ENCODE measurements around the gene HMCN2.

The HMCN2 gene

DNA sequence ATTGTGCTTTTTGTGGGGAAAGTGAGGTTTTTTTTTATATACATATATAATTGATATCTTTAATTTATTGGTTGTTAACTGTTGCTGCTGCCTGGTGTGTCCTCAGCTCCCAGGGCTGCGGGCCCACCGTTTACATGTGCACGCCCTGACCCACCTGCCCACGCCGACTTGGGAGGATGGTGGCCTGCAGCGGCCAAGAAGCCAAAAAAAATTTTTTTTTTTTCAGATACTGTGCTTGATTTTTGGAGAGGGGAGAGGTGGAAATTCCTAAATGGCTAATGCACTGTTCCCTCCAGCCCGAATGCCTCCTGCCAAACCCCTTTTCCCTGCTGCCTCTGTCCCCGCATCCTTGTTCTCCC, 32.0 kb upstream of the HMCN2 start:
- TF ChIP-seq, protein P1, sequence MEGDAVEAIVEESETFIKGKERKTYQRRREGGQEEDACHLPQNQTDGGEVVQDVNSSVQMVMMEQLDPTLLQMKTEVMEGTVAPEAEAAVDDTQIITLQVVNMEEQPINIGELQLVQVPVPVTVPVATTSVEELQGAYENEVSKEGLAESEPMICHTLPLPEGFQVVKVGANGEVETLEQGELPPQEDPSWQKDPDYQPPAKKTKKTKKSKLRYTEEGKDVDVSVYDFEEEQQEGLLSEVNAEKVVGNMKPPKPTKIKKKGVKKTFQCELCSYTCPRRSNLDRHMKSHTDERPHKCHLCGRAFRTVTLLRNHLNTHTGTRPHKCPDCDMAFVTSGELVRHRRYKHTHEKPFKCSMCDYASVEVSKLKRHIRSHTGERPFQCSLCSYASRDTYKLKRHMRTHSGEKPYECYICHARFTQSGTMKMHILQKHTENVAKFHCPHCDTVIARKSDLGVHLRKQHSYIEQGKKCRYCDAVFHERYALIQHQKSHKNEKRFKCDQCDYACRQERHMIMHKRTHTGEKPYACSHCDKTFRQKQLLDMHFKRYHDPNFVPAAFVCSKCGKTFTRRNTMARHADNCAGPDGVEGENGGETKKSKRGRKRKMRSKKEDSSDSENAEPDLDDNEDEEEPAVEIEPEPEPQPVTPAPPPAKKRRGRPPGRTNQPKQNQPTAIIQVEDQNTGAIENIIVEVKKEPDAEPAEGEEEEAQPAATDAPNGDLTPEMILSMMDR (IDR thresholded peaks at IDR 0.05; ENCODE audit: low read depth, low read length, missing control alignments): no peak
- H3K4me3 ChIP-seq (replicated peaks; ENCODE audit: low read depth, low read length): no peak overlapping the region
- no peak for DNase-seq (ENCODE audit: extremely low read depth, low read depth)

DNA sequence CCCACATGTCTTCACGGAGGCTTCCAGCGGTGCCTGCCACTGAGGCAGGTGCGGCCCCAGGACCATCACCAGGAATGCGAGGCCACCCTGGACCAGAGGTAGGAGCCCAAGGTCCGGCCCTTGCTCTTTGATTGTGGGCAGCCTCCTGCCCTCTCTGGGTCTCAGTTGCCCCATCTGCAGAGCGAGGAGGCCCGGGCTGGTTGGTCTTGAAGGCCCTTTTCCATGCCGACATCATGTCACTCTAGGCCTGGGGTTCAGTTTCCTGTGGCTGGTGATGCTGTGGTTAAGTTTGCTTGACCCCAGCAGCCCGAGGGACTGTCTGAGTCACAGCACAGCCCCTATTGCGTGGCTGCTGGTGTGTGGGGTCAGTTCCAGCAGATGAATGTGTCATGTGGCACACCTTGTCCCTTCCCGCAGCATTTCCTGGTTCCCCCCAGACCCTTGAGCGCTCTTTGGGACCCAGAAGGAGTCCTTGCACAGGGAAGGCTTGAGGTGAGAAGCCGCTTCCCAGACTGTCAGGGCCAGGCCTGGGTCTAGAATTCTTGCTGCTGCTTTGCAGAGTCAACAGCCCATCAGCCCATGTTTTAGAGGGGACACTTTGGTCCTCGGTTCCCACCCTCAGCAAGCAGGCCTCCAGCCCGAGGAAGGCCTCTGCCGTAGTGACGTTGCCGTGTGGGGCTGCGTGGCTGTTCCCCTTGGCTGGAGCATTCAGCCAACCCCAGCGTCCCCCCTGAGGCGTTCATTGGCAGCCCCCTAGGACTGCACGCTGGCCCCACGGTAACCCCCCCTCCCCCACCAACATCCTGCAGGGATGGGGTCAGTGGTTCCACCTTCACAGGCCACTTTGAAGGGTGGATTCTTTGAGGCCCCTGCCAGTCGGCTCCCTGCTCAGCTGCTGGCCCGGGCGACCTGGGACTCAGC, 31.0 kb upstream of the HMCN2 start:
- no peak for DNase-seq (ENCODE audit: extremely low read depth, low read depth)
- no peak overlapping the region for H3K4me3 ChIP-seq (replicated peaks; ENCODE audit: low read depth, low read length)
- TF ChIP-seq, protein P1 (IDR thresholded peaks at IDR 0.05; ENCODE audit: low read depth, low read length, missing control alignments): no peak

DNA sequence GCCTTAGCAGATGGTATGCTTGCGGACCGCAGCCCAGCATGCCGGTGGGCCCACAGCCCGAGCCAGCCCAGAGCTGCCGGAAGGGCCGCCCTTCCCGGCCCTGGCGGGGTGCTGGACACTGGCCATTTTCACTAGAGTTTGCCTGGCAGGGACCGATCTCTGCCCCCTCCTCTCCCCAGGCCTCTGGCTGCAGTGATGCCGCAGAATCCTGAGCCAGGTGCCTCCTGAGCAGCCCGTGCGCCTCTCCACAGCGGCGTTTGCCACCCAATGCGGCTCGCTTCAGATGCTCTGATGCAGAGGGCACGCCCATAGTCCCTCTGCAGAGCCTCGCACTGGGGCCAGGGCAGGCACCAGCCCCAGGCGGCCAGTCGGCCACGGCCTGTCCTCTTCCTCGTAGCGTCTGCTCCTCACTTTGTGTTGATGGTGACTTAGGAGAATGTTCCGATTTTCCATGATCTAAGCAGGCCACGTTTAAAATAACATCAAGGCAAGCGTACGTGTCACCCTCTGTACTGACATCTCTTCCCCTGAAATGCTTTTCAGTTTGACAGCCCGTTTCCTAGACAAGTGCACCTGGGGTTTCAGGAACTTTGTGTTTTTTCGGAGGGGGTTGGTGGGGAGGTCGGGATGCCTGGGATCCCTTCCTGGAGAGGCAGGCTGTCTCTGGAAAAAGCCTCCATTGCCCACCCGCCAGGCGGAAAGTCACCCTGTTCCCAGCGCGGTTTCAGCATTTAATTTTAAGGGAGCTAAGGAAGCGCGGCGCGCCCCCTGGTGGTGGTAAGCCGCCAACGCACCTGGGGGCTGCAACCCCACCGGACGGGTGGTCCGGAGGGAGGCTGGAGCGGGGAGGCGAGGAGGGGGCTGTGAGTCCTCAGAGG, 29.8 kb upstream of the HMCN2 start:
- H3K4me3 ChIP-seq (replicated peaks; ENCODE audit: low read depth, low read length): no peak overlapping the region
- TF ChIP-seq, protein P1 (IDR thresholded peaks at IDR 0.05; ENCODE audit: low read depth, low read length, missing control alignments): peak; percentile 97
- DNase-seq (ENCODE audit: extremely low read depth, low read depth): no peak

DNA sequence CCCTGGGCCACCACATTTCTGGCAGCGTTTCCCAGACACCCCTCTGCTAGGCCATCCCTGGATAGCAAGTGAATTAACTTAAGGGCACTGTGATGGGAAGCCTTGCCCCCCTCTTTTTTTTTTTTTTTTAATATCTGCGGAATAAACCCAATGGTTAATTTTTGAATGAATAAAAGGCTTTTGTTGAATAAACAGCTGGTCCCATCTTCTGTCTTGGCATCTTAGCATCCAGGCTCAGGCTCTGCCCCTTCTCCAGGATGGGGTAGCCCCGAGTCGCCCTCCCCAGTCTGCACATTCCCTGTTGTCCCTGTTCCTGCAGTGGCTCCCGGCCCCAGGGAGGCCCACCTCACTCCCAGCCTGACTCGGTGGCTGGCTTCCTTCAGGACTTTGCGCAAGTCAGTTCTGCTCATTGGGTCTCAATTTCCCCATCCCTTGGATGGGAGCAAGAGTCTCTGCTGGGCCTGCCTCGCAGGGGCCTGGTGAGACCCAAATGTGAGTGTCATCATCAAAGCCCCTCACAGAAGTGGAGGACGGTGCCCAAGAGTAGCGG, 29.0 kb upstream of the HMCN2 start:
- no peak for DNase-seq (ENCODE audit: extremely low read depth, low read depth)
- TF ChIP-seq, protein P1 (IDR thresholded peaks at IDR 0.05; ENCODE audit: low read depth, low read length, missing control alignments): no peak

DNA sequence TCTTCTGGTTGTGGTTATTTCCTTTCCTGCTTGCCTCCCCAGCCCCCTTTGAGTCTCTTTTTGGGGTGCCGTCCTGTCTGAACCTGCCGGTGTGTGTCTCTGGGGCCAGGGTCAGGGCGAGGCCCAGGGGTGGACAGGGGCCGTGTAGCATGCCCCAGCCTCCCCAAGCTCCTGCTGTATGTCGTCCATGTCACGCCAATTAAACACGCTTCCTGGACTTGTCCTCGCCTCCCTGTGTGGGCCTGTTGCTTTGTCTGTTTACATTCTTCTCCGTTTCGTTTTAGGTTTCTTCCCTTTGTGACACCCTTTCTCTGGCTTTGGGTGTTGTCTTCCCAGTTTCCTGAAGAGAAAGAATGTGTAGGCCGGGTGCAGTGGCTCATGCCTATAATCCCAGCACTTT, 28.5 kb upstream of the HMCN2 start:
- DNase-seq (ENCODE audit: extremely low read depth, low read depth): no peak
- no peak overlapping the region for H3K4me3 ChIP-seq (replicated peaks; ENCODE audit: low read depth, low read length)
- TF ChIP-seq, protein P1 (IDR thresholded peaks at IDR 0.05; ENCODE audit: low read depth, low read length, missing control alignments): no peak

More for the DNA sequence above, 29.0 kb upstream of the HMCN2 start:
- H3K4me3 ChIP-seq (replicated peaks; ENCODE audit: low read depth, low read length): no peak overlapping the region

DNA sequence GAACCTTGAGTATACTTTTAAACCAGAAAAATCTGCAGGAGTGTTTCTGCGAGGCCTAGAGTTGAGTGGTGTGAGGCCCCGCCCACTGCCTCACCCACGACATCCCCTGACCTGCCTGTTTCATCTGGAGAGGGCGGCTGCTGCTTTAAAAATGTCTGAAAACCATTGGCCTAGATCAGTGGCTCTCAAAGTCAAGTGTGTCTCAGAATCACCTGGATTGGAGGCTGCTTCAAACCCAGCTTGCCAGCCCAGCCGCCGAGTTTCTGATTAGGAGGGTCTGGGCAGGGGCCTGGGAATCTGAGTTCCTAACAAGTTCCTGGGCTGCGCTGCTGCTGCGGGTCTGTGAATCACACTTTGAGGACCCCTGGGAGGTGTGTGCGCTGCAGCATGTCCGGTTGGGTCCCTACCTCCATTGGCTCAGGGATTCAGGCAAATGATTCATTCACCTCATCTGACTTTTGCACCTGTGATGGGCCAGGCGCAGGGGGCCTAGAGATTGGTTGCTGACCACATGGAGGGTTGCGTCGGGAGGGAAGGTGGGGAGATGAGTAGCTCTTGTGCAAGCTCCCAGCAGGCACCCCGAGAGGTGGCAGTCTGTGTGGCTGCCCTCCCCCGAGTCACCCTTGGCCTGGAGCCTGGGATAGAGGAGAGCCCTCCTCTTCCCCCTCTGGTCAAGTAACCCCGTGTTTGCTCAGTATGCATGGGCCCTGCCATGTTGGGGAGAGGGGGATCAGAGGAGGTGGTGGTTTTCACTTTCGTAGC, 27.6 kb upstream of the HMCN2 start:
- no peak for DNase-seq (ENCODE audit: extremely low read depth, low read depth)
- TF ChIP-seq, protein P1 (IDR thresholded peaks at IDR 0.05; ENCODE audit: low read depth, low read length, missing control alignments): no peak
- H3K4me3 ChIP-seq (replicated peaks; ENCODE audit: low read depth, low read length): no peak overlapping the region

Data from HFF-Myc (cell line).